A549 (cell line): ENCODE data around the gene COMT. TPM values are rescaled to one million over a fixed set of nuclear protein-coding genes. Genes with fewer than 3 reads are reported as not detected.

Experiments used
- ATAC-seq, 2 experiments: fragments of 200-7000 bp in 1 of 2; fragments of >200 bp in 1 of 2; cut with Nextera tagmentation in 1 of 2; cut with Tn5 transposase in 1 of 2; 3 replicates each; pipeline versions ENCODE4 v1.8.0 to v1.9.1; 2018 to 2020; ENCODE audit warnings: mild to moderate bottlenecking in 1 of 2, moderate library complexity in 1 of 2
- CTCF ChIA-PET: fragments of 300-600 bp; sonication (Branson Sonifier 250); formaldehyde crosslinking; extraction: SDS; loops from one replicate; lab custom pipeline; 2021; ENCODE audit warnings: antibody characterized with exemption, inconsistent platforms; lab: Yijun Ruan, JAX
- POLR2A ChIA-PET: fragments of 350-600 bp; formaldehyde crosslinking; extraction: SDS; loops from one replicate; lab custom pipeline; 2021; ENCODE audit warnings: antibody characterized with exemption, inconsistent platforms; lab: Yijun Ruan, JAX
- DNase-seq, 2 experiments: peaks; one replicate each; pipeline versions ENCODE4 v3.0.0 to v3.0.0-alpha.2; 2011 to 2016; ENCODE audit warnings: low read depth in 1 of 2, low spot score in 1 of 2
- FAIRE-seq: peaks from 2 replicates; lab custom pipeline; 2011; peaks lifted over from hg19 to GRCh38; lab: Jason Lieb, UNC
- H3K27ac ChIP-seq, 2 experiments: fragments of >200 bp; sonication (Bioruptor Twin); formaldehyde crosslinking; 3 replicates each; pipeline ENCODE4 v1.5.1; 2016 to 2017
- H3K4me1 ChIP-seq: fragments of >200 bp; sonication (Bioruptor Twin); formaldehyde crosslinking; 3 replicates; pipeline ENCODE4 v1.6.1; 2016
- H3K4me2 ChIP-seq: fragments of >200 bp; sonication (Bioruptor Twin); formaldehyde crosslinking; 3 replicates; pipeline ENCODE4 v1.6.1; 2016
- H3K4me3 ChIP-seq: fragments of >200 bp; sonication (Bioruptor Twin); formaldehyde crosslinking; 3 replicates; pipeline ENCODE4 v1.5.1; 2016
- H3K9me3 ChIP-seq: fragments of >200 bp; sonication (Bioruptor Twin); formaldehyde crosslinking; 3 replicates; pipeline ENCODE4 v1.6.1; 2016
- CBX2 ChIP-seq: fragments of 200-600 bp; sonication (generic); IDR thresholded peaks from 2 replicates; pipeline ENCODE4 v1.6.1; 2016; ENCODE audit warnings: low read depth, mild to moderate bottlenecking, borderline replicate concordance
- FOSB ChIP-seq: fragments of 250-450 bp; sonication (Bioruptor Pico); IDR thresholded peaks from 2 replicates; pipeline ENCODE4 v1.5.0; 2020; ENCODE audit warnings: mild to moderate bottlenecking, moderate library complexity
- HEYL ChIP-seq: fragments of 250-450 bp; sonication (Bioruptor Pico); IDR thresholded peaks from 2 replicates; pipeline ENCODE4 v1.8.0; 2021; ENCODE audit warnings: mild to moderate bottlenecking, moderate library complexity
- JUNB ChIP-seq: fragments of >200 bp; sonication (Bioruptor Twin); formaldehyde crosslinking; IDR thresholded peaks from 2 replicates; pipeline ENCODE4 v1.6.1; 2016
- MAFK ChIP-seq: fragments of 450-650 bp; IDR thresholded peaks from 2 replicates; pipeline ENCODE4 v1.6.1; 2014; ENCODE audit not compliant: partially characterized antibody
- NPAS2 ChIP-seq: fragments of 250-450 bp; sonication (Bioruptor Pico); IDR thresholded peaks from 2 replicates; pipeline ENCODE4 v1.8.0; 2022; ENCODE audit warnings: mild to moderate bottlenecking, moderate library complexity, borderline replicate concordance
- RCOR1 ChIP-seq: fragments of 150-350 bp; IDR thresholded peaks from 2 replicates; pipeline ENCODE4 v1.6.1; 2014; ENCODE audit warnings: antibody characterized with exemption, low read length, low read depth
- RNF2 ChIP-seq: fragments of 200-600 bp; sonication (generic); IDR thresholded peaks from 2 replicates; pipeline ENCODE4 v1.6.1; 2016; ENCODE audit warnings: low read depth, mild to moderate bottlenecking, antibody characterized with exemption, moderate library complexity, borderline replicate concordance
- SMC3 ChIP-seq: fragments of >200 bp; sonication (Bioruptor Twin); formaldehyde crosslinking; IDR thresholded peaks from 3 replicates; pipeline ENCODE4 v1.6.1; 2018; ENCODE audit warnings: inconsistent platforms
- SREBF2 ChIP-seq: fragments of 450-650 bp; IDR thresholded peaks from 2 replicates; pipeline ENCODE4 v1.6.1; 2014; ENCODE audit warnings: mild to moderate bottlenecking, moderate library complexity
- ZFP36 ChIP-seq: fragments of 450-650 bp; IDR thresholded peaks from 2 replicates; pipeline ENCODE4 v1.6.1; 2014; ENCODE audit warnings: borderline replicate concordance; ENCODE audit not compliant: partially characterized antibody
- ZNF302 ChIP-seq: fragments of 250-450 bp; sonication (Bioruptor Pico); IDR thresholded peaks from 2 replicates; pipeline ENCODE4 v1.9.0; 2021; ENCODE audit warnings: inconsistent platforms, mild to moderate bottlenecking, moderate library complexity
- WGBS: methylation state at CpG from one replicate; pipeline ENCODE4 v1.1.6; 2017; ENCODE audit errors: missing lambda C conversion rate; 5-methylcytosine and 5-hydroxymethylcytosine counted together
- polyA plus RNA-seq, 4 experiments: library from polyadenylated mRNA; depleted of rRNA in 3 of 4; stranded (reverse); fragments of >200 nt; fragmentation: RNase III in 1 of 4; extraction: RNeasy Plus Mini Kit Qiagen cat#74134 plus additional on column Dnase treatment in 1 of 4; gene quantifications; 2 replicates in 3 of 4; 3 replicates in 1 of 4; pipeline ENCODE4 v1.2.3, GENCODE V29; 2011 to 2017
- TF ChIP-seq, protein P1 (sequence below): IDR thresholded peaks from 2 replicates; pipeline ENCODE4 v1.6.1; 2012; ENCODE audit warnings: low read depth, borderline replicate concordance
- TF ChIP-seq, protein P2 (sequence below): fragments of >200 bp; sonication (Bioruptor Twin); formaldehyde crosslinking; IDR thresholded peaks from 3 replicates; pipeline ENCODE4 v1.5.1; 2016
- TF ChIP-seq, protein P3 (sequence below): fragments of 200-600 bp; sonication (generic); IDR thresholded peaks from 2 replicates; pipeline ENCODE4 v1.6.1; 2016; ENCODE audit warnings: antibody characterized with exemption, mild to moderate bottlenecking, moderate library complexity

The COMT gene
- polyA plus RNA-seq, 2 of the 4 experiments (the other 2 are of a cell fraction), result 72.3 to 125 TPM

DNA sequence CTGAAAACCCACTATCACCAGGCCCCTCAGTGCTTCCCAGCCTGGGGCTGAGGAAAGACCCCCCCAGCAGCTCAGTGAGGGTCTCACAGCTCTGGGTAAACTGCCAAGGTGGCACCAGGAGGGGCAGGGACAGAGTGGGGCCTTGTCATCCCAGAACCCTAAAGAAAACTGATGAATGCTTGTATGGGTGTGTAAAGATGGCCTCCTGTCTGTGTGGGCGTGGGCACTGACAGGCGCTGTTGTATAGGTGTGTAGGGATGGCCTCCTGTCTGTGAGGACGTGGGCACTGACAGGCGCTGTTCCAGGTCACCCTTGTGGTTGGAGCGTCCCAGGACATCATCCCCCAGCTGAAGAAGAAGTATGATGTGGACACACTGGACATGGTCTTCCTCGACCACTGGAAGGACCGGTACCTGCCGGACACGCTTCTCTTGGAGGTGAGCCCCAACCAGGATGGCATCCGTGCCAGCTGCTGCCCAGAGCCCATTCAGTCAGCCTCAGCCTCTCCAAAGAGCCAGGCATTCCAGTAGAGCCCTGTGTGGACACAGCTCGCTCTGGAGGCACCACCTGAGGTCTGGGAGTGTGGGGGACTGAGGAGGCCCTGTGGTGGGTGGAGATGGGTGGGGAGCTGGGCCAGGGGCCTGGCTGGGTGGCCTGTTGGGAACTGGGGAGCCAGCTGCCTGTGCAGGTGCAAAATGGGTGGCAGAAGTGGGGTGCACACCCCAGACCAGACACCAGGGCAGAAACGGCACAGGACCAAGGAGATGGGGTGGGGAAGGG is 22.5 kb downstream of the COMT start:
- TF ChIP-seq HEYL (no peak), SREBF2 (no peak), ZFP36 (no peak)
- TF ChIP-seq, all 56 proteins: peak for 0
- ChIA-PET POLR2A (no interaction called here), CTCF (interaction anchor here (0.9 to 3.8 kb wide), 6 partner anchors 9 to 50 kb away, joined by 3 to 20 read pairs (median 6); no protein-coding TSS in a partner anchor)
- no peak overlapping the region for H3K4me2 ChIP-seq
- no peak for DNase-seq
- H3K4me3 ChIP-seq, result no peak overlapping the region
- no peak for FAIRE-seq
- no peak for ATAC-seq
- no peak overlapping the region for H3K27ac ChIP-seq
- 84% methylated on average over 10 of the region's 12 CpGs for WGBS
- peaks cover 7% of the 10 kb centered on the region; the same call in 1 of the 3 replicates for H3K4me1 ChIP-seq
- no peaks in the 10 kb centered on the region for H3K9me3 ChIP-seq

DNA sequence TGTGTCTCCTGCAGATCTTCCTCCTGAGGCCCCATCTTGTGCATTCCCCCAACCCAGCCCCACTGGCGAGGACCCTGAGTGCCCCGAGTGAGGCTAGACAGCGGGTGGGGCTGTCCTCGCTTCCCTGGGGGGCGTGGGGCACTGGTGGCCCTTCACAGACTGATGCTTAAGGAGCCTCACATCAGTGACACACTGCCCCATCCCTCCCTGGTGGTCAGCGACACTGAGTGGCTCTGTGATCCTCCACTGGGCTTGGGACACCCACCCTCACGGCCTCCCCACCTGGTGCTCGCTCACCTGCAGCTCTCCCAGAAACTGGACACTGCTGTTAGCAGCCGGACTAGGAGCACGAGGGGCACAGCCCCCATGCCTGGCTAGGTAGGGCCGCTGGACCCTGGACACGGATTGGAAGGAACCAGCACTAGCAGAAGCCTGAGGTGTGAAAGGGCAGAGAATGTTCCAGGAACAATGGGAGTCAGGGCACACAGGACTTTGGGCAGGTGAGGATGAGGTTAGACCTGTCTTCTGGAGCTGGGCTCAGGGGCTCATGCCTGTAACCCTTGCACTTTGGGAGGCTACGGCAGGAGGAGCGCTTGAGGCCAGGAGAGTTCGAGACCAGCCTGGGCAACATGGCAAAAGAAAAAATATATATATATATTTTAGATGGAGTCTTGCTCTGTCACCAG is 23.3 kb downstream of the COMT start:
- H3K4me2 ChIP-seq, result no peak overlapping the region
- WGBS, result 90% methylated on average over 9 of the region's 15 CpGs
- DNase-seq (no peak), FAIRE-seq (no peak), ATAC-seq (no peak)
- ChIA-PET POLR2A (no interaction called here), CTCF (interaction anchor here (1.4 to 3.8 kb wide), 5 partner anchors 8 to 235 kb away, joined by 5 to 20 read pairs (median 9); no protein-coding TSS in a partner anchor)
- no peak overlapping the region for H3K27ac ChIP-seq
- no peak overlapping the region for H3K4me3 ChIP-seq
- H3K4me1 ChIP-seq, result no peaks in the 10 kb centered on the region; the same call in 2 of the 3 replicates
- TF ChIP-seq, protein P1, sequence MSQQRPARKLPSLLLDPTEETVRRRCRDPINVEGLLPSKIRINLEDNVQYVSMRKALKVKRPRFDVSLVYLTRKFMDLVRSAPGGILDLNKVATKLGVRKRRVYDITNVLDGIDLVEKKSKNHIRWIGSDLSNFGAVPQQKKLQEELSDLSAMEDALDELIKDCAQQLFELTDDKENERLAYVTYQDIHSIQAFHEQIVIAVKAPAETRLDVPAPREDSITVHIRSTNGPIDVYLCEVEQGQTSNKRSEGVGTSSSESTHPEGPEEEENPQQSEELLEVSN, result no peak
- no peak for TF ChIP-seq CBX2
- TF ChIP-seq FOSB, result no peak
- TF ChIP-seq JUNB, result no peak
- TF ChIP-seq NPAS2 (CRISPR knock-in tag), result no peak
- TF ChIP-seq, protein P2, sequence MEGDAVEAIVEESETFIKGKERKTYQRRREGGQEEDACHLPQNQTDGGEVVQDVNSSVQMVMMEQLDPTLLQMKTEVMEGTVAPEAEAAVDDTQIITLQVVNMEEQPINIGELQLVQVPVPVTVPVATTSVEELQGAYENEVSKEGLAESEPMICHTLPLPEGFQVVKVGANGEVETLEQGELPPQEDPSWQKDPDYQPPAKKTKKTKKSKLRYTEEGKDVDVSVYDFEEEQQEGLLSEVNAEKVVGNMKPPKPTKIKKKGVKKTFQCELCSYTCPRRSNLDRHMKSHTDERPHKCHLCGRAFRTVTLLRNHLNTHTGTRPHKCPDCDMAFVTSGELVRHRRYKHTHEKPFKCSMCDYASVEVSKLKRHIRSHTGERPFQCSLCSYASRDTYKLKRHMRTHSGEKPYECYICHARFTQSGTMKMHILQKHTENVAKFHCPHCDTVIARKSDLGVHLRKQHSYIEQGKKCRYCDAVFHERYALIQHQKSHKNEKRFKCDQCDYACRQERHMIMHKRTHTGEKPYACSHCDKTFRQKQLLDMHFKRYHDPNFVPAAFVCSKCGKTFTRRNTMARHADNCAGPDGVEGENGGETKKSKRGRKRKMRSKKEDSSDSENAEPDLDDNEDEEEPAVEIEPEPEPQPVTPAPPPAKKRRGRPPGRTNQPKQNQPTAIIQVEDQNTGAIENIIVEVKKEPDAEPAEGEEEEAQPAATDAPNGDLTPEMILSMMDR, result no peak
- TF ChIP-seq RCOR1, result no peak
- TF ChIP-seq ZNF302 (CRISPR knock-in tag), result no peak
- no peak for TF ChIP-seq SMC3
- TF ChIP-seq MAFK, result no peak
- TF ChIP-seq, protein P3, sequence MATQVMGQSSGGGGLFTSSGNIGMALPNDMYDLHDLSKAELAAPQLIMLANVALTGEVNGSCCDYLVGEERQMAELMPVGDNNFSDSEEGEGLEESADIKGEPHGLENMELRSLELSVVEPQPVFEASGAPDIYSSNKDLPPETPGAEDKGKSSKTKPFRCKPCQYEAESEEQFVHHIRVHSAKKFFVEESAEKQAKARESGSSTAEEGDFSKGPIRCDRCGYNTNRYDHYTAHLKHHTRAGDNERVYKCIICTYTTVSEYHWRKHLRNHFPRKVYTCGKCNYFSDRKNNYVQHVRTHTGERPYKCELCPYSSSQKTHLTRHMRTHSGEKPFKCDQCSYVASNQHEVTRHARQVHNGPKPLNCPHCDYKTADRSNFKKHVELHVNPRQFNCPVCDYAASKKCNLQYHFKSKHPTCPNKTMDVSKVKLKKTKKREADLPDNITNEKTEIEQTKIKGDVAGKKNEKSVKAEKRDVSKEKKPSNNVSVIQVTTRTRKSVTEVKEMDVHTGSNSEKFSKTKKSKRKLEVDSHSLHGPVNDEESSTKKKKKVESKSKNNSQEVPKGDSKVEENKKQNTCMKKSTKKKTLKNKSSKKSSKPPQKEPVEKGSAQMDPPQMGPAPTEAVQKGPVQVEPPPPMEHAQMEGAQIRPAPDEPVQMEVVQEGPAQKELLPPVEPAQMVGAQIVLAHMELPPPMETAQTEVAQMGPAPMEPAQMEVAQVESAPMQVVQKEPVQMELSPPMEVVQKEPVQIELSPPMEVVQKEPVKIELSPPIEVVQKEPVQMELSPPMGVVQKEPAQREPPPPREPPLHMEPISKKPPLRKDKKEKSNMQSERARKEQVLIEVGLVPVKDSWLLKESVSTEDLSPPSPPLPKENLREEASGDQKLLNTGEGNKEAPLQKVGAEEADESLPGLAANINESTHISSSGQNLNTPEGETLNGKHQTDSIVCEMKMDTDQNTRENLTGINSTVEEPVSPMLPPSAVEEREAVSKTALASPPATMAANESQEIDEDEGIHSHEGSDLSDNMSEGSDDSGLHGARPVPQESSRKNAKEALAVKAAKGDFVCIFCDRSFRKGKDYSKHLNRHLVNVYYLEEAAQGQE, result no peak
- TF ChIP-seq RNF2, result no peak
- no peaks in the 10 kb centered on the region for H3K9me3 ChIP-seq
